CD14-positive monocyte (primary cell): ENCODE results near the gene PHF23. TPM values are rescaled to one million over a fixed set of nuclear protein-coding genes. Genes with fewer than 3 reads are reported as not detected.

Experiments used
- DNase-seq, 3 donors: peaks; one replicate each; pipeline ENCODE4 v3.0.0-alpha.2; 2011 to 2022
- H2AFZ ChIP-seq: 2 replicates; pipeline ENCODE4 v1.6.0; 2012; ENCODE audit warnings: mild to moderate bottlenecking, low read depth, low read length, inconsistent platforms; ENCODE audit not compliant: insufficient read depth, poor library complexity, severe bottlenecking
- H3K27ac ChIP-seq, 2 donors: 1 replicate in 1 of 2; 2 replicates in 1 of 2; pipeline ENCODE4 v1.5.1; 2012 to 2013; ENCODE audit warnings: low read length in 2 of 2, control low read depth in 1 of 2, inconsistent platforms in 1 of 2, low read depth in 1 of 2, mild to moderate bottlenecking in 1 of 2
- H3K27me3 ChIP-seq, 2 donors: one replicate each; pipeline versions ENCODE4 v1.6.0 to v1.6.1; 2011 to 2013; ENCODE audit warnings: low read length in 2 of 2; ENCODE audit not compliant: control insufficient read depth in 2 of 2, insufficient read depth in 2 of 2
- H3K36me3 ChIP-seq, 2 donors: replicated peaks in 1 of 2; 1 replicate in 1 of 2; 2 replicates in 1 of 2; pipeline versions ENCODE4 v1.5.1 to v1.6.1; 2012 to 2013; ENCODE audit warnings: low read length in 2 of 2, control low read depth in 1 of 2, inconsistent platforms in 1 of 2, mild to moderate bottlenecking in 1 of 2; ENCODE audit not compliant: insufficient read depth in 2 of 2, control insufficient read depth in 1 of 2
- H3K4me1 ChIP-seq, 2 donors: 1 replicate in 1 of 2; 2 replicates in 1 of 2; pipeline versions ENCODE4 v1.5.1 to v1.6.1; 2012 to 2013; ENCODE audit warnings: low read length in 2 of 2, control low read depth in 1 of 2, inconsistent platforms in 1 of 2, mild to moderate bottlenecking in 1 of 2, moderate library complexity in 1 of 2; ENCODE audit not compliant: insufficient read depth in 2 of 2, control insufficient read depth in 1 of 2
- H3K4me2 ChIP-seq: replicated peaks from 2 replicates; pipeline ENCODE3; 2012; ENCODE audit warnings: low read length, moderate library complexity, mild to moderate bottlenecking; ENCODE audit not compliant: poor library complexity, severe bottlenecking; ENCODE audit errors: extremely low read depth
- H3K4me3 ChIP-seq, 3 experiments: fragments of 200-600 bp in 1 of 3; sonication (generic) in 1 of 3; replicated peaks in 1 of 3; 1 replicate in 2 of 3; 2 replicates in 1 of 3; pipeline ENCODE4 v1.5.1; 2011 to 2013; ENCODE audit warnings: low read length in 3 of 3, mild to moderate bottlenecking in 3 of 3, control low read depth in 2 of 3, low read depth in 2 of 3, inconsistent platforms in 1 of 3, moderate library complexity in 1 of 3
- H3K79me2 ChIP-seq: 2 replicates; pipeline ENCODE4 v1.6.0; 2012; ENCODE audit warnings: mild to moderate bottlenecking, control low read depth, inconsistent platforms, low read length, moderate library complexity; ENCODE audit not compliant: insufficient read depth
- H3K9ac ChIP-seq: 2 replicates; pipeline ENCODE4 v1.6.0; 2017; ENCODE audit warnings: low read length, mild to moderate bottlenecking; ENCODE audit not compliant: insufficient read depth, poor library complexity, severe bottlenecking
- H3K9me3 ChIP-seq, 2 donors: replicated peaks in 1 of 2; 1 replicate in 1 of 2; 2 replicates in 1 of 2; pipeline versions ENCODE4 v1.5.1 to v1.6.1; 2012 to 2013; ENCODE audit warnings: low read length in 2 of 2, control low read depth in 1 of 2; ENCODE audit not compliant: control insufficient read depth in 1 of 2, insufficient read depth in 1 of 2
- H4K20me1 ChIP-seq: 2 replicates; pipeline ENCODE4 v1.6.0; 2012; ENCODE audit warnings: mild to moderate bottlenecking, low read length, control low read depth, moderate library complexity; ENCODE audit not compliant: insufficient read depth
- H3K27ac Mint-ChIP-seq, 7 donors: one replicate each; pipeline ENCODE4 v1.8.0; 2020; ENCODE audit warnings: mild to moderate bottlenecking in 7 of 7, mixed read lengths in 7 of 7, moderate library complexity in 6 of 7, inconsistent platforms in 2 of 7
- H3K27me3 Mint-ChIP-seq, 3 donors: one replicate each; pipeline ENCODE4 v1.8.0; 2021 to 2022; ENCODE audit warnings: low read depth in 3 of 3, mild to moderate bottlenecking in 3 of 3, mixed read lengths in 3 of 3, moderate library complexity in 3 of 3, inconsistent platforms in 1 of 3
- H3K36me3 Mint-ChIP-seq, 2 donors: one replicate each; pipeline ENCODE4 v1.8.0; 2020; ENCODE audit warnings: mixed read lengths in 2 of 2, inconsistent platforms in 1 of 2, mild to moderate bottlenecking in 1 of 2
- H3K4me1 Mint-ChIP-seq: one replicate; pipeline ENCODE4 v1.8.0; 2020; ENCODE audit warnings: mild to moderate bottlenecking, mixed read lengths
- H3K4me3 Mint-ChIP-seq, 2 donors: one replicate each; pipeline ENCODE4 v1.8.0; 2020; ENCODE audit warnings: mild to moderate bottlenecking in 2 of 2, mixed read lengths in 2 of 2, moderate library complexity in 1 of 2
- H3K9me3 Mint-ChIP-seq, 7 donors: one replicate each; pipeline ENCODE4 v1.8.0; 2020 to 2022; ENCODE audit warnings: mixed read lengths in 7 of 7, mild to moderate bottlenecking in 6 of 7, moderate library complexity in 6 of 7, inconsistent platforms in 2 of 7
- WGBS: methylation state at CpG from one replicate; pipeline ENCODE4 v1.1.5; 2013; ENCODE audit warnings: missing lambda C conversion rate; ENCODE audit not compliant: insufficient coverage; 5-methylcytosine and 5-hydroxymethylcytosine counted together
- intact Hi-C, 2 donors: fragments of 100-400 bp; cut with micrococcal nuclease; formaldehyde crosslinking; loops; one replicate each; pipeline versions ENCODE4 v1.15.0 to v1.15.1; 2023
- polyA plus RNA-seq, 3 donors: library from polyadenylated mRNA; depleted of rRNA in 1 of 3; unstranded in 2 of 3; stranded (reverse) in 1 of 3; fragments of 300-500 nt in 2 of 3; fragments of >200 nt in 1 of 3; fragmentation: Illumina TruSeq in 2 of 3; gene quantifications; 1 replicate in 2 of 3; 2 replicates in 1 of 3; pipeline ENCODE4 v1.2.3, GENCODE V29; 2012 to 2021
- TF ChIP-seq, protein P1 (sequence below): fragments of 200-600 bp; IDR thresholded peaks from one replicate; pipeline ENCODE4 v1.8.0; 2022; ENCODE audit warnings: antibody characterized with exemption, mild to moderate bottlenecking

The PHF23 gene
- polyA plus RNA-seq, 3 donors, result 12.0 to 18.0 (median 12.9) TPM

DNA sequence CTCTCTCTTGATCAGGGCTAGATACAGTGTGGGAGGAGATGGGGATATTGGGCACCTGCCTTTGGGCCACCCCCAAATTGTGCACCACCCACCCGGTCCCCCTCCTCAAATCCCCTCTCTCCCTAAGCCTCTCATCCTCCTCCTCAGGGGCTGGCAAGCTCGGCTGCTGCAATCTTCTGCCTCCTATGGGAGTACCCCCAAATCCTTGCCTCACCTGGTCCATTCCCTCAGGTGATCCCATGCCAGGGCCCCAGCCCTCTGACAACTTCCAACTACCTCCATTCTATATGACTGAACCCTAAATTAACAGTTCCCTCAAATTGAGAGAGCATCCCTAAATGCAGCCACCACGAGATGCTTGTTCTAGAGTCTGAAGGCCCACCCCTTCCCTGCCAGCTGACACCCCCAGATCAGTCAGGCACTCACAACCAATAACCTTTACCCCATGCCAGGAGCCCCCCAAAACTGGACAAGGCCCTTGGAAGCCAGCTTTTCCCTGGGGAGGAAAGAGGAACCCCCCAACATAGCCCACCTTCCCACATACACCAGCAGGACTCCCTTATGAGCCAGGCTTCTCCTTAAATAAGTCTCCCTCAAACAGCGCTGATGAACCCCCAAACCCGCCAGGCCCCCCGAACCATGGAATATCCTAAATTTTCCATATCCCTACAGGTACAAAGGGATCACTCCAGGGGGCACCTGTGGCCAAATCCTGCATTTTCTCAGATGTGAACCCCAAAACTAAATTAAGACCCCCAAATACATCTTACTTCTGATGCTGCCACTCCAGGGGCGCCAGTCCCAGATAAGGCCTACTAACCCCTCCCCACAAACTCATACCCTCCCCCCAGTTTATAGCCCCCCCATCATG, 22.8 kb downstream of the PHF23 start:
- peaks cover 0 to 2% (median 0%) of the 10 kb centered on the region in 7 donors for H3K9me3 Mint-ChIP-seq

GRCh38 chr17:7215652-7216180, 23.5 kb downstream of the PHF23 start:
- Histone ChIP-seq H3K36me3 (no peaks in the 10 kb centered on the region), H3K79me2 (peaks cover 63% of the 10 kb centered on the region), H3K4me2 (peak overlapping the region; percentile 90), H3K27me3 (no peaks in the 10 kb centered on the region), H4K20me1 (peaks cover 46% of the 10 kb centered on the region), H3K4me3 (peak overlapping the region in 1 of 3 experiments; percentile 83), H3K4me1 (peaks cover 63 to 68% of the 10 kb centered on the region in 2 donors), H2AFZ (no peak overlapping the region), H3K27ac (peak overlapping the region; percentile 8 to 71), H3K9ac (no peak overlapping the region), H3K9me3 (no peaks in the 10 kb centered on the region)
- Mint-ChIP-seq H3K27ac (peak overlapping the region in 6 of 7 donors; percentile 25 to 100 (median 98)), H3K27me3 (peaks cover 2 to 11% (median 3%) of the 10 kb centered on the region in 3 donors), H3K36me3 (peaks cover 0 to 5% of the 10 kb centered on the region in 2 donors), H3K4me3 (peak overlapping the region; percentile 69 to 75), H3K9me3 (peaks cover 0 to 2% (median 0%) of the 10 kb centered on the region in 7 donors), H3K4me1 (peaks cover 74% of the 10 kb centered on the region)
- WGBS, result 33% methylated on average over 4 of the region's 10 CpGs
- no peak for DNase-seq
- TF ChIP-seq, protein P1, sequence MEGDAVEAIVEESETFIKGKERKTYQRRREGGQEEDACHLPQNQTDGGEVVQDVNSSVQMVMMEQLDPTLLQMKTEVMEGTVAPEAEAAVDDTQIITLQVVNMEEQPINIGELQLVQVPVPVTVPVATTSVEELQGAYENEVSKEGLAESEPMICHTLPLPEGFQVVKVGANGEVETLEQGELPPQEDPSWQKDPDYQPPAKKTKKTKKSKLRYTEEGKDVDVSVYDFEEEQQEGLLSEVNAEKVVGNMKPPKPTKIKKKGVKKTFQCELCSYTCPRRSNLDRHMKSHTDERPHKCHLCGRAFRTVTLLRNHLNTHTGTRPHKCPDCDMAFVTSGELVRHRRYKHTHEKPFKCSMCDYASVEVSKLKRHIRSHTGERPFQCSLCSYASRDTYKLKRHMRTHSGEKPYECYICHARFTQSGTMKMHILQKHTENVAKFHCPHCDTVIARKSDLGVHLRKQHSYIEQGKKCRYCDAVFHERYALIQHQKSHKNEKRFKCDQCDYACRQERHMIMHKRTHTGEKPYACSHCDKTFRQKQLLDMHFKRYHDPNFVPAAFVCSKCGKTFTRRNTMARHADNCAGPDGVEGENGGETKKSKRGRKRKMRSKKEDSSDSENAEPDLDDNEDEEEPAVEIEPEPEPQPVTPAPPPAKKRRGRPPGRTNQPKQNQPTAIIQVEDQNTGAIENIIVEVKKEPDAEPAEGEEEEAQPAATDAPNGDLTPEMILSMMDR, result no peak
- intact Hi-C loops, result loop anchor here in 1 of 2 donors (2.0 to 10.0 kb wide), 3 partner anchors 19 to 189 kb away; partner anchors contain the start of genes CTDNEP1, DVL2, ELP5 and NLGN2

More for the DNA sequence above, 22.8 kb downstream of the PHF23 start:
- Histone ChIP-seq H3K27me3 (no peaks in the 10 kb centered on the region), H3K4me3 (peak overlapping the region; percentile 36 to 81 (median 47)), H3K9ac (peak overlapping the region; percentile 45), H4K20me1 (peaks cover 52% of the 10 kb centered on the region), H3K79me2 (peaks cover 64% of the 10 kb centered on the region), H3K9me3 (no peaks in the 10 kb centered on the region), H3K4me1 (peaks cover 71 to 76% of the 10 kb centered on the region in 2 donors), H2AFZ (no peak overlapping the region), H3K36me3 (peaks cover 0 to 4% of the 10 kb centered on the region in 2 donors), H3K4me2 (peak overlapping the region; percentile 90), H3K27ac (no peak overlapping the region)
- no peak for DNase-seq
- intact Hi-C loops, result loop anchor here in 1 of 2 donors (5.0 to 10.0 kb wide), 2 partner anchors 36 to 188 kb away; partner anchors contain the start of genes CTDNEP1, ELP5, NLGN2 and TMEM256
- H3K27ac Mint-ChIP-seq, result peak overlapping the region; percentile 37 to 97 (median 82)
- peak overlapping the region; percentile 68 to 87 for H3K4me3 Mint-ChIP-seq
- TF ChIP-seq, protein P1, result no peak
- H3K36me3 Mint-ChIP-seq, result peaks cover 4 to 10% of the 10 kb centered on the region in 2 donors
- H3K27me3 Mint-ChIP-seq, result peaks cover 2 to 12% (median 3%) of the 10 kb centered on the region in 3 donors
- WGBS, result 16% methylated on average over 6 of the region's 7 CpGs
- H3K4me1 Mint-ChIP-seq, result peaks cover 79% of the 10 kb centered on the region
